OCI-M2 (cell line): ENCODE measurements around the gene TDO2.
"Not testable (repeated sequence)": the region's sequence is repeated elsewhere in the genome, so short reads cannot be mapped to it uniquely, and the experiment has no call there.

Experiments used
- DNase-seq: peaks from one replicate; lab custom pipeline; 2025; ENCODE audit not compliant: unreplicated experiment; lab: John Stamatoyannopoulos, UW

The TDO2 gene

DNA sequence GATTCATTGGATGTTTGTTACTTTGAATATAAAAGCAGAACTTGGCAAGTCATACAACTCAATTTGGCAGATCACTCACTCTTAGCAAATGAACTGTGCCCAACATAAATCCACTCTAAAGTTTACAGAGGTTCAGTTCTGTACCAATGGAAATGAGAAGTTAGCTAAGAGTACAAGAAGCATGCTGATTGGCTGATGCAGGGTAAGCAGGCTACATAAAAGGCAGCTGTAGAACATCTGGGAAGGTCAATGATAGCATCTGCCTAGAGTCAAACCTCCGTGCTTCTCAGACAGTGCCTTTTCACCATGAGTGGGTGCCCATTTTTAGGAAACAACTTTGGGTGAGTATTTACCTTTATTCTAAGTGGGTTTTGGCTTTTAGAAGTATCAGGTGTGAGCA, at the start of gene TDO2:
Gene TDO2 (plus strand): TSS at position 244 of the 400 bp plus-strand sequence. CDS start 63 bp downstream, at position 307.
- no peak for DNase-seq

DNA sequence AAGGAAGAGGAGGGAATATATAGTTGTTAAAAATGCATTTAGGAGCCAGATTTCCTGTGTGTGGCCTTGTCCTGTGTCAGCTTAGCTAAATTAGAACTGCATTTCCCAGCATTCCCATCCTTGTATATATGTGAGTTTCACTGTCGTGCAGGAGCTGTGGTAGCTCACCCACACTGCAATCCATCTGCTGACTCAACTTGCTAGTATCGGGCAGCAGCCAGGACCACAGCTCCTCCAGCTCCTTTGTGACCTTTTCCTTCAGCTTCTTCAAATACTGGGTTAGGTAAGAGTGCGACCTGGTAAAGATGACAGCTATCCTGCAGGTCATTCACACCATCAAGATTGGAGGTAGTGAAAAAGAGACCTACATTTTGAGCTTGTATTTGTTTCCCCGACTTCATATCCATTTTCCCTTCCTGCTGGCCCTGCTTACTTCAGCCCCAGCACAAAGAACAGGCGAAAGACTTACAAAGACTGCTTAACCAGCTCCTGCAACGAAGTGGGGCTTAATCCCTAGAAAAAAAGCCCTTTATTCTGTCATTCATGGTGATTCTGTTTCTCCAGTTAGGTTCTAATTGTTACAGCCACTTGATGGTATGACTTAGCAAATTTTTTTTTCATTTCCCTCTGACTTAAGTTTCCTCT, 48.8 kb upstream of the TDO2 start:
- no peak for DNase-seq

DNA sequence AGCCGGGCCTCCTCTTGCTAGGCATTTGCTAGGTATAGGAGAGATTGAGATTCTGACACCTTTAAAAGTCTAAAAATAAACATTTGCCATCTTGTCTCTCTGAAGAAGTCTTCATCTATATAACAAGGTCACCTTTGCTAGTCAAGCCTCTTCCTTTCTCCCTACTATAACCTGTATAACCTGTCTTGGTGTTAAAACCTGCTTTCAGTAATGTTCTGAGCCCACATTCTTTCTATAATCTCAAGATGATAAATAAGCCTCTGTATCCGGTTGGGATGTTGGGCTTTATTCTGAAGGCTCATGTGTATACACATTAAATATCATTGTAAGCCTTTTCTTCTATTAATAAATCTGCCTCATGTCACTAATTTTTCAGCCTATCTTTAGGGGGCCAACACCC, 47.6 kb upstream of the TDO2 start:
- DNase-seq = no peak

DNA sequence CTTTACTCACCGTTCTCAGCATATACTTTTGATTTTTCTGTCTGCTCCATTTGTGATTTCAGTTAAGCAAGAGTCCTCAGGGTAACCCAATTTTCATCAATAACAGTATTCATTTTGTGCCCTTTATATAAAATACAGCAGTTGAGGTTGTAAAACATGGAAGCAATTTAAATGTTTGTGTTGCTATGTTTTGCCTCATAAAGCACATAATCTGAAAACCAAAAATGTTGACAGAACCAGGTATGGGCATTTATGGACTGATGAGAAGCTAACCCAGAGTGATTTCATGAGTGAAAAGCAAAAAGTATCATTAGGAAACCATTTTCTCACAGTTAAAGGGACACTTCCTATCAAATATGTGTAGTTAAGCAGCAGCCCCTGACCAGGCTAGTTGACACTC, 37.3 kb upstream of the TDO2 start, which contains the start of gene ASIC5:
Gene ASIC5 (minus strand): TSS at position 101 of the 400 bp plus-strand sequence. CDS start 51 bp downstream, at position 50.
- no peak for DNase-seq

DNA sequence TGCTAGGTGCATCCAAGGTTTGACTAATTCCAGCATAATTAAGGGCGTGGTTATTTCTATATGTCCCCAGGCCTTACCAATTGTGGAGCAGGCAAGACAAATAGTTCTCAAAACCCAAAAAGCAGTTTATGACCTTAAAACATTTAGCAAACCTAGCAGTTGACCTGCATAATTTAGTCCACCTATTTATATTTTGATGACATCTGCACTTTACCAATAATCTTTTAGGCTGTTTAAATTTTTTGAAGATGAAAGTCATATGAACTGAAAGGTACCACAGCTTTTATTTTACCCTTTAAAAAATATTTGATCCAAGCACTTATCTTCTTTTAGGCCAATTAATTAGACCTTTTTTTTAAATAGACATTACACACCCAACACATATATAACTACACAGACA, 27.6 kb upstream of the TDO2 start:
- no peak for DNase-seq

DNA sequence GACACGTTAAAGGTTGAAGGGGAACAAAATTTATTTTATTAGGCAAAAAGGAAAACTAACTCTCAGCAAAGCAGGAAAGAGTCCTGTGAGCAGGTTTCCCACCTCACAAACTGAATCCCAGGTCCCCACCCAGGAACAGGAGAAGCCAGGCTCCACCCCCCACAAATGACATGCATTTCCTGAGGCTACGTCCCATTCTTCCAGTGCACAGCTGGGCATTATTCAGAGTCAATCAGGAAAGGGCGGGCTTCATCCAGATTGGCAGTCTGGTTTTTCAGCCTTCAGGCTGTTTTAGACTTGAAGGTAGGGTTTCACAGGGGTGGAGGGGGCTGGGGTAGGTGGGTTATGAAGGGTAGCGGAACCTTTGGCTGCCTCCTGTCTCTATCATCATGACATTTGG, 25.5 kb upstream of the TDO2 start:
- no peak for DNase-seq

DNA sequence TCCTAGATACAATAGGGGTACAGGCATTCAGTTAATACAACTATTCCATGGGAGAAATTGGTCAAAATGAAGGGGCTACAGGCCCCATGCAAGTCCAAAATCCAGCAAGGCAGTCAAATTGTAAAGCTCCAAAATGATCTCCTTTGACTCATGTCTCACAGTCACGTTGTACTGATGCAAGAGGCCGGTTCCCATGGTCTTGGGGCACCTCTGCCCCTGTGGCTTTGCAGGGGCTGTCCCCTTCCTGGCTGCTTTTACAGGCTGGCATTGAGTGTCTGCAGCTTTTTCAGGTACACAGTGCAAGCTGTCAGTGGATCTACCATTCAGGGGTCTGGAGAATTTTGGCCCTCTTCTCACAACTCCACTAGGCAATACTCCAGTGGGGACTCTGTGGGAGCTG, 24.9 kb upstream of the TDO2 start:
- DNase-seq = no peak

DNA sequence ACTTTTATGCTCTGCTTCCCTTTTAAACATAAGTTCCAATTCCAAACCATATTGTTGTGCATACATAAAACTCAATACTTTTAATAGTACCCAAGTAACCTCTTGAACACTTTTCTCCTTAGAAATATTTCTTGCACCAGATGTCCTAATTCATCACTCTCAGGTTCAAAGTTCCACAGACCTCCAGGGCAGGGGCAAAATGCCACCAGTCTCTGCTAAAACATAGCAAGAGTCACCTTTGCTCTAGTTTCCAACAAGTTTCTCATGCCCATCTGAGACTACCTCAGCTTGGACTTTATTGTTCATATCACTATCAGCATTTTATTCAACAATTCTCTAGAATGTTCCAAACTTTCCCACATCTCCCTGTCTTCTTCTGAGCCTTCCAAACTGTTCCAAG, 23.7 kb upstream of the TDO2 start:
- DNase-seq = no peak

DNA sequence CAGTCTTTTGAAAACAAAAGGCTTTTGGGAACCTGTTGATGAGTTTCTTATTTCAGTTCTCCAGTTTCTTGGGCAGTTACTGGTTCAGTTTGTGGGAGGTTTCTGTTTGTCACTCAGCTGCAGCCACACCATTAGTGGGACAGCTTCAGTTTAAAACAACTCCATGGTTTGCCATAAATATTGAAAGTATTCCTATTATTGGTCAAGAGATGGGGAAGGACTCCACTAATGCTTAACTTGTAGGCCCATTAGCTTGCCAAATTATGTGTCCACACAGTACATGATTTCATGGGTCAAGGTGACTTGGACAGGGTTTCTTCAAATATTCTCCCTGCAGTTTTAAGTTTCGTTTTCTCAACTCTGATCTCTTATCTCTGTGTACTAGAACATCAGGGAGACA, 21.9 kb upstream of the TDO2 start:
- DNase-seq = no peak

DNA sequence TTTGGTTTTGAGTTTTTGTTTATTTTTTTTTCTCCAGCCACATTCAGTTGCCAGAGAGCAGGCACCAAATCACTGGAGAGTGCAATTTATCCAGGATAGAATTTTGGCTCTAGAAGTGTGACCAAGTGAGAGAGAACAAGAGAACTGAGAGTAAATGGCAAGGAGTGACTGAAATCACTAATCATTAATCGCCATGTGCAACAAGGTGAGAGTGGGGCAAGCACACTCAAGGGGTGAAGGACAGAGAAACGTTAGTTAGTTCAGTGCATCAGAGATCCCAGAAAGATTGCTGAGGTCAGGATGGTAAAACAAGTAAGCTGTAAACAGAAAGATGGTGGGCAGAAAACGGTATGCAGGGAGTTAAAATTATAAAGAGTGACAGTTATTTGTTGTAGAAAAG, 19.6 kb upstream of the TDO2 start:
- DNase-seq = no peak

DNA sequence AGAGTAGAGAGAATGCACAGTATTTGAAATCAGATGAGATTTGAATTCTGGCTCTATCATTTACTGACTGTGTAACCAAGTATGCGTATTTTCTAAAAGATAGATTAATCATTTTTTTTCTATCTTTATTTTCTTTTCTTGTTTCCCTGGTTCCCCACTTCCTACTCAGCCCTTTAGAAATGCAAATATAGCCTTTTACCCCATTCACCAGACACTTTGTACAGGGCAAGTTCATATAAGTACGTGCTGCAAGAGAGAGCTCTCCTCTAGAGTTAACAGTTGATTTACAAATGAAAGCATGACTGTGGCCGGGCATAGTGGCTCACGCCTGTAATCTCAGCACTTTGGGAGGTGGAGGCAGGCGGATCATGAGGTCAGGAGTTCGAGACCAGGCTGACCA, 17.8 kb upstream of the TDO2 start:
- DNase-seq = no peak

DNA sequence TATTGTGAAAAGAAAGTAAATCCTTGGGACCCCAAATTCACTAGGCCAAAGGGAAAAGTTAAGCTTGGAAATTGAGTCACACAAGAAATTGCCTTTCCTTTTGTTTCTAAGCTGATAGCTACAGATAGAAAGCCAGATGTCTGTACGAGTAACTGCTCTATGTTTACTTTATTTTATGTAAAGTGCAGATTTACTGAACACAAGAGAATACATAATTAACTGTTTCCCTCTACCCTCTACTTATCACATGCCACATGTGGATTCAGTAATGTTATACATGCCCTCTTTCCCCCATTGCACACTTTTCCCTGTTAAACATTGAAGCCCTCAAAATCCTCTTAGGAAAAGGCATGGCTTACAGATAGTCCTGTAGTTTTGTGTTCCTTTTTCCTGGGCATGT, 16.5 kb upstream of the TDO2 start:
- DNase-seq = no peak

DNA sequence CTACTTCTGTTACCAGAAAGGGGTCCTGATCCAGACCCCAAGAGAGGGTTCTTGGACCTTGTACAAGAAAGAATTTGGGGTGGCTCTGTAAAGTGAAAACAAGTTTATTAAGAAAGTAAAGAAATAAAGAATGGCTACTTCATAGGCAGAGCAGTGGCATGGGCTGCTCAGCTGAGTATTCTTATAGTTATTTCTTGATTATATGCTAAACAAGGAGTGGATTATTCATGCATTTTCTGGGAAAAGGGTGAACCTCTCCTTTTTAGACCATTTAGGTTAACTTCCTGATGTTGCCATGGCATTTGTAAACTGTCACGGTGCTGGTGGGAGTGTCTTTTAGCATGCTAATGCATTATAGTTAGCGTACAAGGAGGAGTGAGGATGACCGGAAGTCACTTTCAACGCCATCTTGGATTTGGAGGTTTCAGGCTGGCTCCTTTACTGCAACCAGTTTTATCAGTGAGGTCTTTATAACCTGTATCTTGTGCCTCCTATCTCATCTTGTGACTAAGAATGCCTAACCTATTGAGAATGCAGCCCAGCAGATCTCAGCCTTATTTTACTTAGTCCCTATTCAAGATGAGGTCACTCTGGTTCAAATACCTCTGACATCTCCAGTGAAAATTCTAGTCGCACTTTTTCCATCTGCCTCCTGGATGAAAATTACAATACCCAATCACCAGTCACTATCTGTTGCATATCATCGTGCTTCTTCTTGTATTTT, 15.5 kb upstream of the TDO2 start:
- DNase-seq = no peak

DNA sequence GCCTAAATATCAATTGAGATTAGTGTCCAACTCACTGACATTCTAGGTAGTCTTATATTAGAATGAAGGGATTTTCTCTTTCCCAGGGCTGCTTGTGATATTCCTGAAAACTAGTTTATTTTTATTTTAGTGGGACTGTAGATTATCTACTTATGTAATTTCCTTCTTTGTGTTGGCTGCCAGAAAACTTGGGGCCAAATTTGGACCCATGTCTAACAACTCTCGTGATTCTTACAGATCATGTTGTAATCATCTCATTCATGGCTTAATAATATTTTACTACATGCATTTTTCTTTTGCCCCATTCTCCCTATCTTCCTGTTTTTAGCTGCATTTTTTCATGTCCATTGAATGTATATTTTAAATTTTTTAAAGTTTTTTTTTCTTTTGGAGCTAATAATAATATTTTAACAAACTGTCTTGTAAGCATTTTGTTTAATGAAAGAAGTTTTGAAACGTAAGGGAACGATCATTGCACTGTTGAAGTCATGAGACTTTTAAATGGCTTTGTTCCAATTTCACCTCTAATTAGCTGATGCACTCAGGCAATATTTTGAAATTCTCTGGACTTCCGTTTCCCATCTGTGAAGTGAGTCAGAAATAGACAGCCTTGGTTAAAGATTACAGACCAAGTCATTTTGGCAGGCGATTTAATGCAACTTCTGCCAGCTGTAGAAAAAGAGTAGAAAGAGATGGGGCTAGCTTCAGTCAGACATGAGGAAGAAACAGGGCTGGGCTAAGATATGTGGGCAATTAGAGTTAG, 14.3 kb upstream of the TDO2 start:
- DNase-seq = no peak

DNA sequence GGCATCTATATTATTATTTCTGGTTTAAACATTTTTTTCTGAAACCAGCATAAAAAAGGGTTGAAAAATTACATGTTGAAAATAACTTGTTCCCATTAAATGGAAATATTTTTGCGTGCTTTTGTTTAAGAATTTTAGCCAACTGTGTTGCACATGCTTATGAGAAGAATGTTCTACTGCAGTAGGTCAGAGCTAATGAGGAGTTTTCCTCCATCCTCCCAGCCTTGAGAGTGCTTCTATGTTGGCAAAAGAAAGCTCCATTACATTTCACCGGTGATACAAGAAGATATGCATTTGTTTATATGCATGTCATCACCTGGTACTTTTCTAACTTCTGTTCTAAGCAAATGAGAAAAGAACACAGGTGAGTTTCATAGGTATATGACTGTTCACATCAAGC, 13.6 kb upstream of the TDO2 start:
- DNase-seq = no peak

DNA sequence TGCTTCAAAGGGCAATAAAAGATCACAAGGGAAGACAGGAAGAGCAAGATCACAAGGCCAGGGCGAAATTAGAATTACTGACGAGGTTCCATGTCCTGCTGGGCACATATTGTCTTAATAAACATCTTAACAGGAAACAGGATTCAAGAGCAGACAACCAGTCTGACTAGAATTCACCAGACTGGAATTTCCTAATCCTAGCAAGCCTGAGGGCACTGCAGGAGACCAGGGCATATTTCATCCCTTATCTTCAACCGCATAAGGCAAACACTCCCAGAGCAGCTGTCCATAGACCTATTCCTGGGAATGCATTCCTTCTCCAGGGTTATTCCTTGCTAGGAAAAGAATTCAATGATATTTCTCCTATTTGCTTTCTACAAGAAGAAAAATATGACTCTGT, 12.4 kb upstream of the TDO2 start:
- no peak for DNase-seq

DNA sequence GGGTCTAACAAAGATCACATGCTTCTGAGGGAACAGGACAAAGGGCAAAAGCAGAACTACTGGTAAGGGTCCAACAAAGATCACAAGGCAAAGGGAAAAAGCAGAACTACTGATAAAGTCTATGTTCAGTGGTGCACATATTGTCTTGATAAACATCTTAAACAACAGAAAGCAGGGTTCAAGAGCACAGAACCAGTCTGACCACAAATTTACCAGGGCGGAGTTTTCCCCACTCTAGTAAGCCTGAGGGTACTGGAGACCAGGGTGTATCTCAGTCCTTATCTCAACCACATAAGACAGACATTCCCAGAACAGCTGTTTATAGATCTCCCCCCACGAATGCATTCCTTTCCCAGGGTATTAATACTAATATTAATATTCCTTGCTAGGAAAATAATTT, 5.1 kb upstream of the TDO2 start:
- DNase-seq = not testable (repeated sequence)

DNA sequence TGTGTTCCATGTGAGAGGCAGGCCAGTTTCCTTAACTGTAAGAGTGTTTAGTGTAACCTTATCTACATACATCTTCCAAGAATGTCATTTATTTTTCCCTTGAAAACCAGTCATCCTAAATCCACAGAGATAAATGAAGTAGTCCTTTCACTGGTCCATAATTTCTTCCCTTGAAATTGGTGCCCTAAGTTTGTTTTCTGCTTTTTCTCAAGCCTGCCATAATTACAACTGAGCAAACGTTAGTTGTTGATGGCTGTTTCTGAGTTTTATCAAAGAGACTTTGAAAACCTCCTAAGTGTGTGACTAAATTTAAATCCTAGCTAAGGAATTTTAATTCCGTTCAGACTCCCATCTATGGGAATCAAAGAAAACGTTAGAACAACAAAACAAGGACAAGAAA, 3.6 kb upstream of the TDO2 start:
- no peak for DNase-seq

DNA sequence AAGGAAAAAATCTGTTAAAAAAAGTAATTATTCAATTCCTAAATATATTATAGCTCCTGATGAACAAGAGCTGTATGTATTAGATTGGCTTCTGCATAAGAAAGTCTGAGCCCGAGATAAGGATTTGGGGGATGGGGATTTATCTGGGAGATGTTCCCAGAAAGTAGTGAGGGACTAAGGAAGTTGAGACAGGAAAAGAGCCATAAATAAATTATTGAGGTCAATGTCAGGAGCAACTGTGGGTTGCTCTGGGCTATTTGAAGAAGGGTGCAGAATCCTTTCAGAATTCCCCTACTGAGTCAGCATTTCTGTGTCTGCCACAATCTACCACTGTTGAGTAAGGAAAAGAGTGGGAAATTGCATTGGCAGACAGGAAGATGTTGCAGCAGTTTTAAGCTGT, 3.1 kb upstream of the TDO2 start:
- DNase-seq = no peak

DNA sequence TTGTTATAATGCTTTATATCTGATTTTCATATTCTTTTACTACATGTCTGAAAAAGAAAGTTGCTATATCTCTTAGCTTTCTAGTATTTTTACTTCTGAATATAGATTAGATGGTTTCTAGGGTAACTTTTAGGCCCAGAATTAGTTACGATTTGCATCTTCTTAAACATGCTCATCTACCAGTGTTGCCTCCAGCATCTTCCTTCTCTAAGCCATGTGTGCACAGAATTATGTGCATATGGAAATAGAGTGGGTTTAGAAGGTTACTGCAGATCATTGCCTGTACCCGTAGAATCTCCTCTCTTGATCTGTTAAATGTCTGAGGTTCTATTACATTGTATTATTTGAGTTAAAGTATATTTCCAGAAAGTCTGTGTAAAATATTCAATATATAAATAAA, 2.5 kb upstream of the TDO2 start:
- no peak for DNase-seq

DNA sequence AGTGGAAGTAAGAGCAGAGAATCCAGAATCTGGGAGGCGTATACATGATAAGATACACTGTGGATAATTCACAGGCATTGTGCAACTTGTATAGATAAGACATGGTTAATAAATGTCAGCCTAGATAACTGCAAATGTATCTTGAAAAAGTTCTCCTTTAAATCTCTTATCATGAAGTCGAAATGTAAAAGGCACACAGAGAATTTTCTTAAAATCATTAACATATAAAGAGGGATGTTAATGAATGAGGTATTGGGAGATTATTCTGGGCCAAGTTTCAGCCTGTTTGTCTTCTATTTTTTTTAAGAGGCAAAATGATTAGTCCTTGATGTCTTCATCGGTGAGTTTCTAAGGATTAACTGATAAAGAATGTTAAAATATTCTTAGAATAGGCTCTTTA, 835 bp downstream of the TDO2 start:
- DNase-seq = no peak

DNA sequence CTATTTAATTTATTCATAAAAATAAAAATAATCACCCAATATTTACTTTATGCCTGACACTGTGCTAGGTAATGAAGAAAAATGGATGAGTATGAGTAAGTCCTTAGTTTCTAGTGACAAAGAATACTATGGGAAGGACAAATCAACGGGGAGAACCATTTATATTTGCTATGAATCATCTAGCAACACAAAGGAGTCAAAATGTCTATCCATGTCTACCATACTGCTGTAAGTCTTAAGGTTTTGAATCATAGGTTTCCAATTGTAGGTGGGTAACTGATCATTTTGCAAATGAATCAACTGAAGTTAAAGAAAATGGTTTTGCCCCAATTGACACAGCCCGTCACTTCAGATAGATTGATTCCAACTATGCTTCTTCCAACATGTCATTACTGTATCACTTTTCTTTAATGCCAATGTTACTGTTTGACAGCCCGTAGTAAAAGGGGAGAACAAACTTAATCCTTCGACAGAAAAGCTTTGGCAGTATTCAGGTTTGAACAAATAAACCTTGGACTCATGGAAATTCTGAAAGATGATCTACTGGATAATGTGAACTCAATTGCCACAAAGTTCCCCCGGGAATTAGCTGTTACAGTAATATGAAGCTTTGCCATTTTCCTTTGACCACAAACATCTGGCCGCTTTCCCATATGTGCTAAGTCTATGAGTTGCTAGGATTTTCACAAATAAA, 3.2 kb downstream of the TDO2 start:
- no peak for DNase-seq
